Neuronal stem cell (in vitro differentiated cells): Measurements from ENCODE around the gene CCT3.

Experiments used
- DNase-seq: peaks from one replicate; pipeline ENCODE4 v3.0.0-alpha.2; 2013; ENCODE audit warnings: low spot score
- H2AFZ ChIP-seq: one replicate; pipeline ENCODE4 v1.6.1; 2013; ENCODE audit warnings: mild to moderate bottlenecking, low read length, inconsistent platforms
- H2AK5ac ChIP-seq: 2 replicates; pipeline ENCODE4 v1.6.1; 2013; ENCODE audit warnings: low read depth, mild to moderate bottlenecking, inconsistent platforms, low read length, moderate library complexity, mixed read lengths
- H2BK120ac ChIP-seq: 2 replicates; pipeline ENCODE4 v1.6.1; 2013; ENCODE audit warnings: low read depth, mild to moderate bottlenecking, inconsistent platforms, low read length, moderate library complexity, mixed read lengths
- H2BK12ac ChIP-seq: one replicate; pipeline ENCODE4 v1.6.1; 2013; ENCODE audit warnings: low read length, inconsistent platforms
- H2BK15ac ChIP-seq: 2 replicates; pipeline ENCODE4 v1.6.1; 2013; ENCODE audit warnings: mild to moderate bottlenecking, low read length, inconsistent platforms, mixed read lengths
- H2BK5ac ChIP-seq: one replicate; pipeline ENCODE4 v1.6.1; 2013; ENCODE audit warnings: inconsistent platforms, mild to moderate bottlenecking, low read length, moderate library complexity
- H3K14ac ChIP-seq: one replicate; pipeline ENCODE4 v1.6.1; 2013; ENCODE audit warnings: low read length, inconsistent platforms
- H3K18ac ChIP-seq: 2 replicates; pipeline ENCODE4 v1.6.1; 2013; ENCODE audit warnings: low read length, inconsistent platforms
- H3K23ac ChIP-seq: 2 replicates; pipeline ENCODE4 v1.6.1; 2013; ENCODE audit warnings: low read depth, mild to moderate bottlenecking, mixed read lengths, low read length, inconsistent platforms; ENCODE audit not compliant: poor library complexity
- H3K27ac ChIP-seq: replicated peaks from 3 replicates; pipeline ENCODE4 v1.5.1; 2013; ENCODE audit warnings: low read length, inconsistent platforms
- H3K27me3 ChIP-seq, 3 experiments: 2 replicates each; pipeline ENCODE4 v1.6.1; 2013; ENCODE audit warnings: low read length in 3 of 3, mild to moderate bottlenecking in 2 of 3, inconsistent platforms in 1 of 3, low read depth in 1 of 3, mixed read lengths in 1 of 3, moderate library complexity in 1 of 3; ENCODE audit not compliant: control insufficient read depth in 3 of 3, insufficient read depth in 3 of 3
- H3K36me3 ChIP-seq, 2 donors: replicated peaks in 1 of 2; 2 replicates each; pipeline ENCODE4 v1.6.1; 2013; ENCODE audit warnings: low read length in 2 of 2; ENCODE audit not compliant: control insufficient read depth in 2 of 2, insufficient read depth in 2 of 2
- H3K4ac ChIP-seq: 2 replicates; pipeline ENCODE4 v1.6.1; 2013; ENCODE audit warnings: inconsistent platforms, mild to moderate bottlenecking, low read length, moderate library complexity
- H3K4me1 ChIP-seq, 2 donors: 1 replicate in 1 of 2; 2 replicates in 1 of 2; pipeline ENCODE4 v1.6.1; 2013; ENCODE audit warnings: low read length in 2 of 2, low read depth in 1 of 2; ENCODE audit not compliant: control insufficient read depth in 2 of 2, insufficient read depth in 1 of 2
- H3K4me2 ChIP-seq: one replicate; pipeline ENCODE4 v1.6.1; 2013; ENCODE audit warnings: mild to moderate bottlenecking, low read length, inconsistent platforms; ENCODE audit not compliant: insufficient read depth, poor library complexity, severe bottlenecking
- H3K4me3 ChIP-seq, 2 donors: 2 replicates each; pipeline ENCODE4 v1.5.1; 2013; ENCODE audit warnings: low read length in 2 of 2, mild to moderate bottlenecking in 2 of 2, inconsistent platforms in 1 of 2, moderate library complexity in 1 of 2
- H3K79me1 ChIP-seq: one replicate; pipeline ENCODE4 v1.6.1; 2013; ENCODE audit warnings: low read depth, mild to moderate bottlenecking, inconsistent platforms, low read length, moderate library complexity
- H3K9ac ChIP-seq: one replicate; pipeline ENCODE4 v1.6.1; 2013; ENCODE audit warnings: mild to moderate bottlenecking, low read depth, low read length, inconsistent platforms; ENCODE audit not compliant: poor library complexity
- H3K9me3 ChIP-seq, 2 donors: replicated peaks in 1 of 2; 2 replicates each; pipeline versions ENCODE3 to v1.6.1; 2013; ENCODE audit warnings: low read length in 2 of 2, mild to moderate bottlenecking in 2 of 2, inconsistent platforms in 1 of 2, low read depth in 1 of 2, mixed read lengths in 1 of 2, moderate library complexity in 1 of 2; ENCODE audit not compliant: control insufficient read depth in 2 of 2, insufficient read depth in 1 of 2
- H4K8ac ChIP-seq: one replicate; pipeline ENCODE4 v1.6.1; 2013; ENCODE audit warnings: low read depth, mild to moderate bottlenecking, inconsistent platforms, low read length, moderate library complexity
- H4K91ac ChIP-seq: one replicate; pipeline ENCODE4 v1.6.1; 2013; ENCODE audit warnings: low read length, low read depth, mild to moderate bottlenecking, inconsistent platforms; ENCODE audit not compliant: poor library complexity
- WGBS, 2 donors: extraction: QIAGEN DNeasy Blood & Tissue Kit; methylation state at CpG; one replicate each; pipeline ENCODE4 v1.1.7; 2013; ENCODE audit warnings: missing lambda C conversion rate in 2 of 2, mixed read lengths in 1 of 2; ENCODE audit not compliant: insufficient read length in 2 of 2, insufficient replicate concordance in 1 of 2; ENCODE audit errors: extremely low coverage in 2 of 2; 5-methylcytosine and 5-hydroxymethylcytosine counted together

Gene CCT3

GRCh38 chr1:156276532-156276931, 61.6 kb downstream of the CCT3 start:
- no peak overlapping the region for H3K9ac ChIP-seq
- H2BK15ac ChIP-seq = no peak overlapping the region
- H3K36me3 ChIP-seq = peaks cover 63 to 88% of the 10 kb centered on the region in 2 donors
- no peaks in the 10 kb centered on the region for H3K9me3 ChIP-seq
- no peaks in the 10 kb centered on the region for H3K27me3 ChIP-seq
- H3K27ac ChIP-seq = no peak overlapping the region
- H4K8ac ChIP-seq = no peak overlapping the region
- H2AFZ ChIP-seq = no peak overlapping the region
- H3K4ac ChIP-seq = no peak overlapping the region
- peaks cover 5% of the 10 kb centered on the region for H3K79me1 ChIP-seq
- no peak overlapping the region for H2BK5ac ChIP-seq
- no peak overlapping the region for H3K4me2 ChIP-seq
- no peak overlapping the region for H2BK120ac ChIP-seq
- H3K4me1 ChIP-seq = peaks cover 4 to 6% of the 10 kb centered on the region in 2 donors
- DNase-seq = no peak
- no peak overlapping the region for H3K18ac ChIP-seq
- H3K23ac ChIP-seq = no peak overlapping the region
- no peak overlapping the region for H3K4me3 ChIP-seq
- H2AK5ac ChIP-seq = no peak overlapping the region
- H3K14ac ChIP-seq = no peak overlapping the region
- H4K91ac ChIP-seq = no peak overlapping the region
- H2BK12ac ChIP-seq = no peak overlapping the region

DNA sequence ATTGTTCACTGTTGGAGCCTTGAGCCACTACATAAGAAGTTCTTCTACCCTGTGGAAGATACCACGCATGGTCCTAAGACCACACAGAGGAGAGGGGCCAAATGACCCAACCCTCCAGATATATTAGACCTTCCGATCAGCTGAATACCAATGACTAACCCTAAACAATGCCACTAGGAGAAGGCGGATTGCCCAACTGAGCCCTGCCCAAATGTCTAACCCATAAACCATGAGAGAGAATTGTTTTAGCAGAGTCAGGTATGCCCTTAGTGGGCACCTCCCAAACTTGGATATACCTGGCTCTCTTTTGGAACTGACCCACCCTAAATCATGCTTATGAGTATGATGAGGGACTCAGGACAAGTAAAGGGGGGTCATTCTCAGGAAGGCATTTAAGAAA, 67.8 kb downstream of the CCT3 start:
- no peak overlapping the region for H3K4me3 ChIP-seq
- no peak overlapping the region for H3K9ac ChIP-seq
- H2BK12ac ChIP-seq = no peak overlapping the region
- WGBS, 2 donors = no CpG with 5 or more reads among the region's 3 CpGs
- H3K18ac ChIP-seq = no peak overlapping the region
- H3K4me2 ChIP-seq = no peak overlapping the region
- H3K23ac ChIP-seq = no peak overlapping the region
- H3K27me3 ChIP-seq = no peaks in the 10 kb centered on the region
- H3K79me1 ChIP-seq = peaks cover 2% of the 10 kb centered on the region
- H3K4me1 ChIP-seq = no peaks in the 10 kb centered on the region
- no peak overlapping the region for H3K27ac ChIP-seq
- DNase-seq = no peak
- H3K14ac ChIP-seq = no peak overlapping the region
- H2BK15ac ChIP-seq = no peak overlapping the region
- H3K4ac ChIP-seq = no peak overlapping the region
- H3K9me3 ChIP-seq = no peaks in the 10 kb centered on the region
- no peak overlapping the region for H2BK120ac ChIP-seq
- no peak overlapping the region for H2AFZ ChIP-seq
- H4K8ac ChIP-seq = no peak overlapping the region
- H2BK5ac ChIP-seq = no peak overlapping the region
- H4K91ac ChIP-seq = no peak overlapping the region
- no peak overlapping the region for H2AK5ac ChIP-seq
- peaks cover 64 to 93% of the 10 kb centered on the region in 2 donors for H3K36me3 ChIP-seq

- Histone ChIP-seq H2BK120ac (no peak overlapping the region), H3K14ac (no peak overlapping the region), H3K4me2 (no peak overlapping the region), H3K4me3 (no peak overlapping the region), H4K91ac (no peak overlapping the region), H4K8ac (no peak overlapping the region), H3K4ac (no peak overlapping the region), H3K36me3 (peaks cover 55 to 91% of the 10 kb centered on the region in 2 donors), H3K18ac (no peak overlapping the region), H3K27me3 (no peaks in the 10 kb centered on the region), H3K23ac (no peak overlapping the region), H3K27ac (no peak overlapping the region), H2BK12ac (no peak overlapping the region), H2BK15ac (no peak overlapping the region), H3K9ac (no peak overlapping the region), H3K79me1 (peaks cover 2% of the 10 kb centered on the region), H2AK5ac (no peak overlapping the region), H3K9me3 (no peaks in the 10 kb centered on the region), H2AFZ (no peak overlapping the region), H3K4me1 (no peaks in the 10 kb centered on the region), H2BK5ac (no peak overlapping the region)
- no CpG with 5 or more reads among the region's 4 CpGs for WGBS, 2 donors
- DNase-seq = no peak
Observed at GRCh38 chr1:156268336-156268735, 69.8 kb downstream of the CCT3 start.

- no peak overlapping the region for H3K4ac ChIP-seq
- no peak for DNase-seq
- H2BK120ac ChIP-seq = no peak overlapping the region
- H2BK15ac ChIP-seq = no peak overlapping the region
- no peaks in the 10 kb centered on the region for H3K27me3 ChIP-seq
- no peak overlapping the region for H3K4me2 ChIP-seq
- H4K91ac ChIP-seq = no peak overlapping the region
- H3K36me3 ChIP-seq = peaks cover 54 to 91% of the 10 kb centered on the region in 2 donors
- H2AK5ac ChIP-seq = no peak overlapping the region
- H2AFZ ChIP-seq = no peak overlapping the region
- H3K79me1 ChIP-seq = peaks cover 5% of the 10 kb centered on the region
- H3K4me3 ChIP-seq = no peak overlapping the region
- H3K18ac ChIP-seq = no peak overlapping the region
- no peaks in the 10 kb centered on the region for H3K9me3 ChIP-seq
- peak overlapping the region; percentile 56 for H3K23ac ChIP-seq
- H4K8ac ChIP-seq = no peak overlapping the region
- no peaks in the 10 kb centered on the region for H3K4me1 ChIP-seq
- H3K9ac ChIP-seq = no peak overlapping the region
- H3K27ac ChIP-seq = no peak overlapping the region
- H3K14ac ChIP-seq = no peak overlapping the region
- no peak overlapping the region for H2BK12ac ChIP-seq
- no CpG with 5 or more reads among the region's 13 CpGs for WGBS, 2 donors
- H2BK5ac ChIP-seq = no peak overlapping the region
Observed at GRCh38 chr1:156266051-156266450, 72.0 kb downstream of the CCT3 start.
